CD14-positive monocyte (primary cell): ENCODE data around the gene SATB2. TPM values are rescaled to one million over a fixed set of nuclear protein-coding genes. Genes with fewer than 3 reads are reported as not detected.

Experiments
- DNase-seq, 3 donors: peaks; one replicate each; pipeline ENCODE4 v3.0.0-alpha.2; 2011 to 2022
- H2AFZ ChIP-seq: 2 replicates; pipeline ENCODE4 v1.6.0; 2012; ENCODE audit warnings: mild to moderate bottlenecking, low read depth, low read length, inconsistent platforms; ENCODE audit not compliant: insufficient read depth, poor library complexity, severe bottlenecking
- H3K27ac ChIP-seq, 2 donors: 1 replicate in 1 of 2; 2 replicates in 1 of 2; pipeline ENCODE4 v1.5.1; 2012 to 2013; ENCODE audit warnings: low read length in 2 of 2, control low read depth in 1 of 2, inconsistent platforms in 1 of 2, low read depth in 1 of 2, mild to moderate bottlenecking in 1 of 2
- H3K27me3 ChIP-seq, 2 donors: one replicate each; pipeline versions ENCODE4 v1.6.0 to v1.6.1; 2011 to 2013; ENCODE audit warnings: low read length in 2 of 2; ENCODE audit not compliant: control insufficient read depth in 2 of 2, insufficient read depth in 2 of 2
- H3K36me3 ChIP-seq, 2 donors: replicated peaks in 1 of 2; 1 replicate in 1 of 2; 2 replicates in 1 of 2; pipeline versions ENCODE4 v1.5.1 to v1.6.1; 2012 to 2013; ENCODE audit warnings: low read length in 2 of 2, control low read depth in 1 of 2, inconsistent platforms in 1 of 2, mild to moderate bottlenecking in 1 of 2; ENCODE audit not compliant: insufficient read depth in 2 of 2, control insufficient read depth in 1 of 2
- H3K4me1 ChIP-seq, 2 donors: 1 replicate in 1 of 2; 2 replicates in 1 of 2; pipeline versions ENCODE4 v1.5.1 to v1.6.1; 2012 to 2013; ENCODE audit warnings: low read length in 2 of 2, control low read depth in 1 of 2, inconsistent platforms in 1 of 2, mild to moderate bottlenecking in 1 of 2, moderate library complexity in 1 of 2; ENCODE audit not compliant: insufficient read depth in 2 of 2, control insufficient read depth in 1 of 2
- H3K4me2 ChIP-seq: replicated peaks from 2 replicates; pipeline ENCODE3; 2012; ENCODE audit warnings: low read length, moderate library complexity, mild to moderate bottlenecking; ENCODE audit not compliant: poor library complexity, severe bottlenecking; ENCODE audit errors: extremely low read depth
- H3K4me3 ChIP-seq, 3 experiments: fragments of 200-600 bp in 1 of 3; sonication (generic) in 1 of 3; replicated peaks in 1 of 3; 1 replicate in 2 of 3; 2 replicates in 1 of 3; pipeline ENCODE4 v1.5.1; 2011 to 2013; ENCODE audit warnings: low read length in 3 of 3, mild to moderate bottlenecking in 3 of 3, control low read depth in 2 of 3, low read depth in 2 of 3, inconsistent platforms in 1 of 3, moderate library complexity in 1 of 3
- H3K79me2 ChIP-seq: 2 replicates; pipeline ENCODE4 v1.6.0; 2012; ENCODE audit warnings: mild to moderate bottlenecking, control low read depth, inconsistent platforms, low read length, moderate library complexity; ENCODE audit not compliant: insufficient read depth
- H3K9ac ChIP-seq: 2 replicates; pipeline ENCODE4 v1.6.0; 2017; ENCODE audit warnings: low read length, mild to moderate bottlenecking; ENCODE audit not compliant: insufficient read depth, poor library complexity, severe bottlenecking
- H3K9me3 ChIP-seq, 2 donors: replicated peaks in 1 of 2; 1 replicate in 1 of 2; 2 replicates in 1 of 2; pipeline versions ENCODE4 v1.5.1 to v1.6.1; 2012 to 2013; ENCODE audit warnings: low read length in 2 of 2, control low read depth in 1 of 2; ENCODE audit not compliant: control insufficient read depth in 1 of 2, insufficient read depth in 1 of 2
- H4K20me1 ChIP-seq: 2 replicates; pipeline ENCODE4 v1.6.0; 2012; ENCODE audit warnings: mild to moderate bottlenecking, low read length, control low read depth, moderate library complexity; ENCODE audit not compliant: insufficient read depth
- H3K27ac Mint-ChIP-seq, 7 donors: one replicate each; pipeline ENCODE4 v1.8.0; 2020; ENCODE audit warnings: mild to moderate bottlenecking in 7 of 7, mixed read lengths in 7 of 7, moderate library complexity in 6 of 7, inconsistent platforms in 2 of 7
- H3K27me3 Mint-ChIP-seq, 3 donors: one replicate each; pipeline ENCODE4 v1.8.0; 2021 to 2022; ENCODE audit warnings: low read depth in 3 of 3, mild to moderate bottlenecking in 3 of 3, mixed read lengths in 3 of 3, moderate library complexity in 3 of 3, inconsistent platforms in 1 of 3
- H3K36me3 Mint-ChIP-seq, 2 donors: one replicate each; pipeline ENCODE4 v1.8.0; 2020; ENCODE audit warnings: mixed read lengths in 2 of 2, inconsistent platforms in 1 of 2, mild to moderate bottlenecking in 1 of 2
- H3K4me1 Mint-ChIP-seq: one replicate; pipeline ENCODE4 v1.8.0; 2020; ENCODE audit warnings: mild to moderate bottlenecking, mixed read lengths
- H3K4me3 Mint-ChIP-seq, 2 donors: one replicate each; pipeline ENCODE4 v1.8.0; 2020; ENCODE audit warnings: mild to moderate bottlenecking in 2 of 2, mixed read lengths in 2 of 2, moderate library complexity in 1 of 2
- H3K9me3 Mint-ChIP-seq, 7 donors: one replicate each; pipeline ENCODE4 v1.8.0; 2020 to 2022; ENCODE audit warnings: mixed read lengths in 7 of 7, mild to moderate bottlenecking in 6 of 7, moderate library complexity in 6 of 7, inconsistent platforms in 2 of 7
- WGBS: methylation state at CpG from one replicate; pipeline ENCODE4 v1.1.5; 2013; ENCODE audit warnings: missing lambda C conversion rate; ENCODE audit not compliant: insufficient coverage; 5-methylcytosine and 5-hydroxymethylcytosine counted together
- intact Hi-C, 2 donors: fragments of 100-400 bp; cut with micrococcal nuclease; formaldehyde crosslinking; loops; one replicate each; pipeline versions ENCODE4 v1.15.0 to v1.15.1; 2023
- polyA plus RNA-seq, 3 donors: library from polyadenylated mRNA; depleted of rRNA in 1 of 3; unstranded in 2 of 3; stranded (reverse) in 1 of 3; fragments of 300-500 nt in 2 of 3; fragments of >200 nt in 1 of 3; fragmentation: Illumina TruSeq in 2 of 3; gene quantifications; 1 replicate in 2 of 3; 2 replicates in 1 of 3; pipeline ENCODE4 v1.2.3, GENCODE V29; 2012 to 2021
- TF ChIP-seq, protein P1 (sequence below): fragments of 200-600 bp; IDR thresholded peaks from one replicate; pipeline ENCODE4 v1.8.0; 2022; ENCODE audit warnings: antibody characterized with exemption, mild to moderate bottlenecking

SATB2 gene
- polyA plus RNA-seq, 3 donors: 0.13 to 0.69 (median 0.14) TPM

DNA sequence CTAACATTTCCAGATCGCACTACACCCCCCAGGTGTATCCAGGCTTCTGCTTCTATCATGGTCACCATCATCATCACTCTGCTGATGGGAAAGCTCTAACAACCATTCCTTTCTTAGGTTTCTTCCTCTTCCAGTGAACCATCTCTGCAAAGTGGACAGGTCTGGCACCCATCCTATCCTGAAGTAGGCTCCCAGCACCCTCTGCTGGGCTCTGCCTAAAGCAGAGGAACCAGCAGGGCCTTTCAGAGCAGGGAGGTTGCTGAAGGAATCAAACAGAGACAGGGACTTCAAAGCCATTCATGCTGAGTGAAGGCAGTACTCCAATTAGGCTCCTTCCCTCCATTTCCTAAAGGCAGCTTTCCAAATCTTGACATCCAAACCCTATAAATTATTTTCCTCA is 27.2 kb upstream of the SATB2 start:
- peaks cover 0 to 4% (median 0%) of the 10 kb centered on the region in 7 donors for H3K9me3 Mint-ChIP-seq
- H3K27me3 ChIP-seq: peaks cover 4 to 6% of the 10 kb centered on the region in 2 donors
- no peak for DNase-seq
- peaks cover 7 to 34% (median 21%) of the 10 kb centered on the region in 3 donors for H3K27me3 Mint-ChIP-seq
- no peaks in the 10 kb centered on the region for H3K4me1 ChIP-seq
- H3K4me3 ChIP-seq: no peak overlapping the region
- H3K79me2 ChIP-seq: no peaks in the 10 kb centered on the region
- no peak overlapping the region for H2AFZ ChIP-seq
- TF ChIP-seq, protein P1, sequence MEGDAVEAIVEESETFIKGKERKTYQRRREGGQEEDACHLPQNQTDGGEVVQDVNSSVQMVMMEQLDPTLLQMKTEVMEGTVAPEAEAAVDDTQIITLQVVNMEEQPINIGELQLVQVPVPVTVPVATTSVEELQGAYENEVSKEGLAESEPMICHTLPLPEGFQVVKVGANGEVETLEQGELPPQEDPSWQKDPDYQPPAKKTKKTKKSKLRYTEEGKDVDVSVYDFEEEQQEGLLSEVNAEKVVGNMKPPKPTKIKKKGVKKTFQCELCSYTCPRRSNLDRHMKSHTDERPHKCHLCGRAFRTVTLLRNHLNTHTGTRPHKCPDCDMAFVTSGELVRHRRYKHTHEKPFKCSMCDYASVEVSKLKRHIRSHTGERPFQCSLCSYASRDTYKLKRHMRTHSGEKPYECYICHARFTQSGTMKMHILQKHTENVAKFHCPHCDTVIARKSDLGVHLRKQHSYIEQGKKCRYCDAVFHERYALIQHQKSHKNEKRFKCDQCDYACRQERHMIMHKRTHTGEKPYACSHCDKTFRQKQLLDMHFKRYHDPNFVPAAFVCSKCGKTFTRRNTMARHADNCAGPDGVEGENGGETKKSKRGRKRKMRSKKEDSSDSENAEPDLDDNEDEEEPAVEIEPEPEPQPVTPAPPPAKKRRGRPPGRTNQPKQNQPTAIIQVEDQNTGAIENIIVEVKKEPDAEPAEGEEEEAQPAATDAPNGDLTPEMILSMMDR: no peak
- no peak overlapping the region for H3K4me2 ChIP-seq
- no peaks in the 10 kb centered on the region for H3K36me3 Mint-ChIP-seq
- H3K36me3 ChIP-seq: no peaks in the 10 kb centered on the region
- no peak overlapping the region for H3K27ac Mint-ChIP-seq
- no peaks in the 10 kb centered on the region for H4K20me1 ChIP-seq
- no peaks in the 10 kb centered on the region for H3K9me3 ChIP-seq
- intact Hi-C loops: loop anchor here in 1 of 2 donors (5.0 kb wide), 1 partner anchor 1173 kb away; no protein-coding TSS in a partner anchor
- no peaks in the 10 kb centered on the region for H3K4me1 Mint-ChIP-seq
- 94% methylated on average over 1 of the region's 1 CpG for WGBS
- H3K27ac ChIP-seq: no peak overlapping the region
- peak overlapping the region in 1 of 2 donors; percentile 11 for H3K4me3 Mint-ChIP-seq
- no peak overlapping the region for H3K9ac ChIP-seq

DNA sequence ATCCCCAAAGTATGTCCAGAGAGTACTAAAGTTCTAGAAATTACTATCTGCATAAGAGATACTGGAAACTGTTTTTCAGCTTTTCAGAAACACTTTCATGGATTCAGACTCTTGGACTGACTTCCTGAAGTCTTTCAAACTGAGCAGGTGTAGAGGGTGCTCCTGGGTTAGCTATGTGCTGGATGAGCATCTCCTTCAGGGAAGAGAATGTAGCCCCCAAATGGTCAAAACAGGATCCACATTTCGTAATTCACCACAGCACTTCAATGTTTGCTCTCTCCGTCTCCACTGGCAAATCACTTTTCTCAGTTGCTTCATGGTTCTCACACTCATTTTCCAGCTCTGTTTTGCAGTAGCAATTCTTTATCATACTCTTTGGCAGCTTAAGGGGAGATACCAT is 23.2 kb upstream of the SATB2 start:
- intact Hi-C loops: no loop called here
- H3K27me3 ChIP-seq: peaks cover 14 to 18% of the 10 kb centered on the region in 2 donors
- Mint-ChIP-seq H3K4me1 (no peaks in the 10 kb centered on the region), H3K9me3 (peaks cover 0 to 4% (median 0%) of the 10 kb centered on the region in 7 donors), H3K27ac (peak overlapping the region in 1 of 7 donors; percentile 42), H3K27me3 (peaks cover 19 to 49% (median 26%) of the 10 kb centered on the region in 3 donors), H3K36me3 (no peaks in the 10 kb centered on the region), H3K4me3 (no peak overlapping the region)
- no peak overlapping the region for H3K4me3 ChIP-seq
- no peaks in the 10 kb centered on the region for H3K9me3 ChIP-seq
- TF ChIP-seq, protein P1: no peak
- no peak overlapping the region for H2AFZ ChIP-seq
- no peaks in the 10 kb centered on the region for H3K36me3 ChIP-seq
- H3K27ac ChIP-seq: no peak overlapping the region
- no peaks in the 10 kb centered on the region for H3K79me2 ChIP-seq
- no peaks in the 10 kb centered on the region for H3K4me1 ChIP-seq
- no peak for DNase-seq
- H3K4me2 ChIP-seq: no peak overlapping the region
- no peaks in the 10 kb centered on the region for H4K20me1 ChIP-seq
- 63% methylated on average over 2 of the region's 2 CpGs for WGBS
- H3K9ac ChIP-seq: no peak overlapping the region
